ENCODE measurements around the gene SIRPG. TPM values are rescaled to one million over a fixed set of nuclear protein-coding genes. Genes with fewer than 3 reads are reported as not detected.

The SIRPG gene
- total and polyA plus RNA-seq, 12 donors: 0.25 to 2.0 (median 0.55) TPM; not detected in 3

DNA sequence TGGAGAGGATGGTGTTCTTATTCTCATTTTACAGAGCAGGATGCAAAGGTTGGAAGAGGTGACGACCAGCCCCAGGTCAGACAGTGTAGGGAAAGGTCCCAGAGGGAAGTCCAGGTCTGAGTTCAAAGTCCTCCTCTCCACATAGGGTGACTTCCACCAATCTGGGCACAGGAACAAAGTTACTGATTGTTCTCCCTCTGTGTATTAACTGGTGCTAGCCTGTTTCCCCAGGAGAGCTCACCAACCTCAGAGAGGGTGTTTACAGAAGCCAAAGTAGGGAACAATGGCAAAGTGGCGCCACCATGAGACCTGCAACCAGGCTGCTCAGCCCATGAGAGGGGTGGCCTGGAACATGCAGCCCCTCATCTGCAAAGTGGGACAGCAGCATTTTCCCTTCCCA, 21.0 kb downstream of the SIRPG start:
- intact Hi-C loops (cut with DNase I): no loop called here

GRCh38 chr20:1635291-1635979, 22.1 kb downstream of the SIRPG start:
- intact Hi-C loops (cut with DNase I): no loop called here
- TF ChIP-seq POLR2A (IDR thresholded peaks at IDR 0.05) (no peak), CTCF (IDR thresholded peaks at IDR 0.05) (no peak)
- Histone ChIP-seq H3K4me3 (no peak overlapping the region), H3K27me3 (no peaks in the 10 kb centered on the region), H3K27ac (no peak overlapping the region), H3K9me3 (replicated peaks in 1 of 3) (no peaks in the 10 kb centered on the region), H3K4me1 (replicated peaks in 1 of 2) (no peaks in the 10 kb centered on the region), H3K36me3 (replicated peaks in 1 of 2) (no peaks in the 10 kb centered on the region)
- DNase-seq: no peak
- 76 to 88% (median 83%) methylated on average over 9 to 10 of the region's 10 CpGs for WGBS, 4 donors

More for the DNA sequence above, 21.0 kb downstream of the SIRPG start:
- TF ChIP-seq POLR2A (IDR thresholded peaks at IDR 0.05): no peak
- no peak for TF ChIP-seq CTCF (IDR thresholded peaks at IDR 0.05)
- Histone ChIP-seq H3K27ac (no peak overlapping the region), H3K9me3 (replicated peaks in 1 of 3) (no peaks in the 10 kb centered on the region), H3K36me3 (replicated peaks in 1 of 2) (no peaks in the 10 kb centered on the region), H3K4me3 (no peak overlapping the region), H3K4me1 (replicated peaks in 1 of 2) (no peaks in the 10 kb centered on the region), H3K27me3 (no peaks in the 10 kb centered on the region)
- 71 to 80% (median 73%) methylated on average over 2 of the region's 2 CpGs for WGBS, 4 donors
- DNase-seq: no peak

DNA sequence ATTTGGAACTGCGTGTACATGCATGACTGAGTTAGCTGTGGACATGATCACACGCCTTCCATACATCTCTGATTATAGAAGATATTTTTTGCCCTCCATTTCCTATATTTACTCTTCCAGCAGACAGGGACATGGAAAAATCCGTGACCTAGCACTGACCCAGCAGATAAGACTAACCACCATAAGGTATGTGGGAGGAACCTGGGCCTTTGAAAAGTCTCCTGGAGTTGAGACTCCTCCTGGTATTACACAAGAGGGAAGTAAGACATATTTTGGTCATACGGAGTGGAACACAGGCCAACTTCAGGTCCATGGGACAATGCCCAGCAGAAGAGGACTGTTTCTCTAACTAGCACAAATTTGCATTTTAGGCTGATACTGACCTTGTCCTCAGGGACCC, 24.0 kb downstream of the SIRPG start:
- TF ChIP-seq POLR2A (IDR thresholded peaks at IDR 0.05) (no peak), CTCF (IDR thresholded peaks at IDR 0.05) (no peak)
- Histone ChIP-seq H3K27ac (no peak overlapping the region), H3K4me3 (no peak overlapping the region), H3K27me3 (no peaks in the 10 kb centered on the region), H3K36me3 (replicated peaks in 1 of 2) (no peaks in the 10 kb centered on the region), H3K4me1 (replicated peaks in 1 of 2) (no peaks in the 10 kb centered on the region), H3K9me3 (replicated peaks in 1 of 3) (no peaks in the 10 kb centered on the region)
- WGBS, 4 donors: 69 to 74% (median 70%) methylated on average over 4 of the region's 4 CpGs
- intact Hi-C loops (cut with DNase I): no loop called here
- no peak for DNase-seq

DNA sequence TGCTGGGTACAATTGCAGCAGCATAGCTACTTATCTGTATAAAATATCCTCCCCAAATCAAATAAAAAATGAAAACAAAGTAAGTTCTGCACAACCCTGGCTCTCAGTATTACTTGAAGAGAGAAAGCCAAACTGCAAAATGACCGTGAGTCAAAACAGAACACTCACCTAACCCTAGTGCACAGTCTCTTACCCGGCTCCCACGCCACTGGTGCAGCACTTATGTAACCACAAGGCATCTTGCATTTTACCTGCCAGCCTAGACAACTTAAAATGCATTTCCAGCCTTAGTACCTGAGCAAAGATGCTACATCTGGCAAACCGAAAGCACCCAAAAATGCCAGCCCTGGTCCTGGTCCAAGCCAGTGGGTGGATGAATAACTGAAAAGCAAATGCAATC, 25.4 kb downstream of the SIRPG start:
- Histone ChIP-seq H3K27ac (no peak overlapping the region), H3K4me3 (no peak overlapping the region), H3K27me3 (no peaks in the 10 kb centered on the region), H3K36me3 (replicated peaks in 1 of 2) (no peaks in the 10 kb centered on the region), H3K9me3 (replicated peaks in 1 of 3) (no peaks in the 10 kb centered on the region), H3K4me1 (replicated peaks in 1 of 2) (no peaks in the 10 kb centered on the region)
- intact Hi-C loops (cut with DNase I): no loop called here
- TF ChIP-seq POLR2A (IDR thresholded peaks at IDR 0.05) (no peak), CTCF (IDR thresholded peaks at IDR 0.05) (no peak)
- no peak for DNase-seq
- WGBS, 4 donors: 64 to 92% (median 85%) methylated on average over 4 of the region's 4 CpGs

Measured in adrenal gland (tissue), 12 donors.